Right lobe of liver (tissue), 4 donors: ENCODE measurements around the gene ENOX1.

Experiments used
- CTCF ChIP-seq, 4 donors: fragments of 200-600 bp in 3 of 4; fragments of 450-650 bp in 1 of 4; IDR thresholded peaks; one replicate each; pipeline versions ENCODE4 v1.5.1 to v1.8.0; 2016 to 2022; ENCODE audit warnings: antibody characterized with exemption in 4 of 4, mild to moderate bottlenecking in 2 of 4
- POLR2A ChIP-seq: fragments of 450-650 bp; IDR thresholded peaks from one replicate; pipeline ENCODE4 v1.6.1; 2017; ENCODE audit warnings: antibody characterized with exemption, mild to moderate bottlenecking
- donor health status: DM: no; HTN: no; CAD: no.
- donor health status: DM: no; HTN: no; CAD: no.
- donor health status: DM: no; HTN: yes; CAD: no.

- TF ChIP-seq CTCF (IDR thresholded peaks at IDR 0.05), result no peak
- TF ChIP-seq POLR2A, result no peak
Measured at GRCh38 chr13:43389573-43389972, 397.2 kb downstream of the ENOX1 start.
